ENCODE results near the gene GSTM3.
A peak's percentile ranks its signal among the peaks of the same experiment; 100 is the strongest.

Gene GSTM3

DNA sequence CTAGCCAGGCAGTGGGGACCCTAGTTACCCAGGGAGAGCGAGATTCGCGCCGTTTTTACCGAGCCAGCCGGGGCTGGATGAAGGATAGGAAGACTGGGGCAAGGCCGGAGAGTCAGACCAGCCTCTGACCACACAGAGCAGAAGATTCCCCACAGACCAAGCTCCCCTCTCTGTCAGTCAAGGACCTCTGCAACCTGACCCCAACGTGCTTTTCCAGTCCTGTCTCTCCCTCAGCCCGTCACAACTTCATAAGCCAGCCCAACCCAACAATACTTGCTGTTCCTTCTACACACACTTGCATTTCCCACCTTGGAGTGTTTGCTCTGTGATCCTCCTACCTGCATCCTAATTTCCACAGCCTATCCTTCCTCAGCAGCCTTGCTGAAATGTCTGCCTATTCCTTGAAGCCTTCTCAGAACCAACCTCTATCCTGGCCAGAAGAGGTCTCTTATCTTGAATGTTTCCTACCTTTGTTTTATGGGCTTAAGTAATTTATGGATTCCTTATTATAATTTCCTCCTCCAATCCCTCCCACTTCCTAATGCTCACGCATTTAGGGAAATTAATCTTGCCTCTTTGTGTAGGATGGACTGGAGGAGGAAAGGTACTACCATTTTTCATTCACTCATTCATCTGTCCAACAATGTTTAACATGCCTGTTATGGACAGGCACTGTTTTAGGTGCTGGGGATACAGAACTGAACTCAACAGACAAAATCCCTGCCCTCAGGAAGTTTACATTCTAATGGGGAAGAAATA is at the start of gene GSTM3:
Gene GSTM3 (minus strand): TSS at position 424 of the 759 bp plus-strand sequence. CDS start 751 bp downstream, outside the sequence.
- DNase-seq: no peak

DNA sequence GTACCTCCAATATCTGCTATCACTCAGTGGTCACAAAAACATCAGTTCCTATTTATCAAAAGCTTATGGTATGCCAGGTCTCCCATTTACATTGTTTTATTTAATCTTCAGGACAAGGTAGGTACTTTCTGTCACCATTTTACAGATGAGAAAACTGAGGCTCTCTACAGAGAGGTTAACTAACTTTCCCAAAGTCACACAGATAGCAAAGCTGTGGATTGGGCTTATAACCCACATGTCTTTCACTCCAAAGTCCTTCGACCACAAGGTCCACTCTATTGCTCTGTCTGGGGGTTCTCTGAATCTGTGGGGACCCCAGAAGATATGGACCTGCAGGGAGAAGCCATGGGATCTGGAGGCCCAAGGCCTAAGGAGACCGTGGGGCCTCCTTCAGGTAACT is 49.5 kb upstream of the GSTM3 start:
- no peak for DNase-seq

GRCh38 chr1:109789551-109790180 is 48.8 kb upstream of the GSTM3 start:
- peak; percentile 15 for DNase-seq

GRCh38 chr1:109788695-109789521 is 48.1 kb upstream of the GSTM3 start:
- DNase-seq: peak; percentile 31

- peak; percentile 79 for DNase-seq
Measured at GRCh38 chr1:109787845-109788601, 47.2 kb upstream of the GSTM3 start.

GRCh38 chr1:109787211-109787844 is 46.5 kb upstream of the GSTM3 start:
- DNase-seq: peak; percentile 16

GRCh38 chr1:109786531-109787021 is 45.7 kb upstream of the GSTM3 start:
- DNase-seq: peak; percentile 41

GRCh38 chr1:109786112-109786480 is 45.3 kb upstream of the GSTM3 start:
- peak; percentile 11 for DNase-seq

DNA sequence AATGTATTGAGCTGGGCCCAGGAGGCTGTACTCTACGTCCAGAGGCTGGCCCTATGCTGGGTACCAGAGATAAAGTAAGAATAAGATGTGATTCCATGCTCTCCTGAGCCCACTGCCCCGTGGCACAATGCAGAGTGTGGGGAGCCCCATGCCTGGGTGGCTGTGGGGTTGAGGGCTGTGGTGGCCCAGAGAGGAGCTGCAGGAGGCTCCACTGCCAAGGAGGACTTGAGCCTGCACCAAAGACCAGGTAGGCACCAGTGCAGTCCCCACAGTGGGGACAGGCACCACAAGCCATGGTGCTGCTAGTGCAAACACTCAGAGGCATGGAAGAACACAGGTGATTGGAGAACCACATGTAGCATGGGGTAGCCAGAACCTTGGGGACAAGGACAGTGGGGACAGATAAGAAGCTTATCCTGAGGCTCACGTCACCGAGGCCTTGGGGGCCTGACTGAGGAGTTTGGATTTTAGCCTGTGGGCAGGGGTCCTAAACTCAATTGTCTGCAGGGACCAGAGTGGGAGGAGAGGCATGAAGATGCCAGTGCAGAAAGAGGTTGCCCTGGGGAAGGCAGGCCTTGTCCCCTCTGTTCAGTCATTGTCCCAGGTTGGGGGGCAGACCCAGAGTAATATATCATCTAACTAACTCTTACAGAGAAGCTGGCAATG is 44.7 kb upstream of the GSTM3 start:
- DNase-seq: peak; percentile 16

GRCh38 chr1:109784551-109785252 is 43.9 kb upstream of the GSTM3 start:
- DNase-seq: peak; percentile 16

- no peak for DNase-seq
Measured at GRCh38 chr1:109783436-109783835, 42.6 kb upstream of the GSTM3 start.

DNA sequence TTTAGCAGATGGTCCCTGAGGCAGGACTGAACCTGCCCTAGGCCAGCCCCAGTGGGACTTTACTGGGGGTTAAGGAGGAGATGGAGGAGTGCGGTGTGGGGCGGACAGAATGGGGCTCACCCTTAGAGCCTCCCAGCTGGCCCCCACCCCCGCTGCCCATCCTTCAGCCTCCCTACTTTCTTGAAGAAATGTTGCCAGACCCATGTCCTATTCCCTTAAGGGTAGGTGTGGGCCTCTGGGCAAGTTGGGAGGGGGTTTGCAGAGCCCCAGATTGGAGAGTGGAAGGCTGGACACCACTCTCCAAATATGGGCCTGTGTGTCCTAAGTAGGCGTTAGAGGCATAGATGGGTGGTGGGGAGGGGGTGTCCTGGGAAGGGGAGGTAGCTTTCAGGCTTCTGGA is 42.1 kb upstream of the GSTM3 start:
- no peak for DNase-seq

GRCh38 chr1:109782514-109782913 is 41.7 kb upstream of the GSTM3 start:
- peak; percentile 55 for DNase-seq

DNA sequence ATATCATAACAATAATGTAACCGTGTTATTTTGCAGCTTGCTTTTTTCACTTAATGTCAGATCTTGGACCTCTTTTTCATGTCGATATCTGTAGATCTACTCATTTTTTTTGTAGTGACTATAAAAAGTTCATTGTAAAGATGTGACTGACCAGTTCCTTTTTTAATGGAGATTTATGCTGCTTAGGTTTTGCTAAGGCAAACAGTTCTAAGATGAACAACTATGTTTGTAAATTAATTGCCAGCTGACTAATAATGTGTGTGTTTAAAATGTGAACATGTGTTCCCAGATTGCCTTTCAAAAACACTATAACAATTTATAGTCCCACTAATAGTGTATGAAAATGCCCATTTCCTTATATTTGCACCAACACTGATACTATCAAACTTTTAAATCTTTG is 41.0 kb upstream of the GSTM3 start:
- no peak for DNase-seq

- no peak for DNase-seq
Measured at GRCh38 chr1:109780982-109781381, 40.1 kb upstream of the GSTM3 start.

DNA sequence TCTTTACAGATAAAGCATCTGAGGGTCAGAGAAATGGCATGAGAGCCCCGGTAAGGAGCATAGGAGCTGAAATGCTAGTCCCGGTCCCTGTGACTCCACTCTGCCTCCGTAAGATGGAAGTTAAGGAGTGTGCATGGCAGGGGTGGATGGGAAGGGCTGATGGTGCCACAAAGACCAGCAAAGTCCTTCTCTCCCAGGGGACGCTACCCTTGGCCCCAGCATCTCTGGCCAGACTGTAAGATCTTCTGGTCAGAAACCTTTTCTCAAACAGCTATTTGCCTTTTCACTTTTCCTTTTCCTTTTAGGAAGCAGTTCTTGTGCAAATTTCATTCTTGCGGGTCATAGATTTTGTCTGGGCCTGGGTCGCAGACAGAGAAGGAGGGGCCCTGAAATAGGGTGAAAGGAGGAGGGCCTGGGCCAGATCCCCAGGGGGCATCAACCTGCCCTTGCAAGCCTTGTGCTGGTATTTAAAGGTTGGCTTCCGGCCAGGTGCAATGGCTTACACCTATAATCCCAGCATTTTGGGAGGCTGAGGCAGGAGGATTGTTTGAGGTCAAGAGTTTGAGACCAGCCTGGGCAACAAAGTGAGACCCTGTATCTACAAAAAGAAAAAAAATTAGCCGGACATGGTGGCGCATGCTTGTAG is 37.3 kb upstream of the GSTM3 start:
- DNase-seq: peak; percentile 17

GRCh38 chr1:109777436-109777835 is 36.6 kb upstream of the GSTM3 start:
- peak; percentile 17 for DNase-seq

DNA sequence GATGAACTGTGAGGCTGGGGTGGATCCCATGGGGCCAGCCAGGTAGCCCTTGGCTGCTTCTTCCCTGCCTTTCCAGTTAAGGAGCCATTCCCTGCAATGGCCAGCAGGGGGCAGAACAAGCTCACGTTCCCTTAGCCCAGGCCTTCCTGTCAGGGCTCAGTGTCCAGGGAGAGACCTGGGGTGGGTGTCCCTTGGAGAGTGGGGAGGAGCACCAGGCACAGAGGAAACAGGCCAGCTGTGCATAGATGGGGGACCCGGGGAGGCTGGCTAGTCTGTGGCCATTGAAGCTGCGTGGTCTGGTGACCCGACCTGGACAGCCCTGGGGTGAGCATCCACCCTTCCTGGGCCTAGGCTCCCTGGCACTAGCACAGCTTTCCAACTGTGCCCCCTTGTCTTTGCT is 36.1 kb upstream of the GSTM3 start:
- DNase-seq: peak; percentile 88

DNA sequence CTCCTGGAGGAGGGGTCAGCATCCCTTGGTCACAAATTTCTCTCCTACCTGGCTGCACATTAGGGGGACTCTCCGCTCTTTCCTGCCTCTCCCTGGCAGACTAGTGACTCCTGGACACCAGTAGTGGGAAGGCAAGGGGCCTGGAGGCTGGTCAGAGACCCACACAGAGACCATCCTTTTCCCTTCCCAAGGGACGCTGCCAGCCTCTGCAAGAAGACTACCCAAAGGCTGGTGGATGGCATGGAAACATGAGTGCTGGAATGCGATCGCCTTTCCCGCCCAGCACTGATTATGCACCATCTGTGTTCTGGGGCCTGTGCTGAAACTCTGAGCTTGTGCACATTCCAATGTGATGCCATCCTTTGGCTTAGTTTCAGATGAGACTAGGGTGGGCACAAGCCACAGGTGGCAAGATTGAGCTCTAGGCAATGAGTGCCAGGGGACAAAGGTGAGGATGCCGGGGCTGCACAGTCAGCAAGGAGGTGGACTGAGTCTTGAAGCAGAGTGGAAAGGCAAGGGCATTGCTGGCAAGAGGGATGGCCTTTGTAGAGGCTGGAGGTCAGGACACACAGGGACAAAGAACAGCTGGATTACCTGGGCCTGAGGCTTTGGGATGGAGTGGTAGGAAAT is 35.5 kb upstream of the GSTM3 start:
- peak; percentile 26 for DNase-seq

DNA sequence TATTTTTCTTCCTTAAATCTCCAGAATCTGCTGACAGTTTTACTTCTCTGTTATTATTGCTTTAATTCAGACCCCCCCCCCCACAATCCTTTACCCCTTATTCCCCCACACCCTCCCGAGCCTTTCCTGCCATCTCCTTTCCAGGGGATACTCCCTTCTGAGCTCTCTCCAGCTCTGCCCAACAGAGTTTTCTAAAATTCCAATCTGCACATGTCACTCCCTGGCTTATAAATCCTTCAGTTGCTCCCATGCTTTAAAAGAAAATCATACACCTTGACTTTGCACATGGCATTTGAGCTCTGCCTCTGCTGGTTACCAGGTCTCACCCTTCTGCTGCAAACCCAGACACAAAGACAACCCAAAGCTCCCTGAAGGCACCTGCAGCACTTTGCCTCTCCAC is 34.6 kb upstream of the GSTM3 start:
- peak; percentile 18 for DNase-seq

All from femur (tissue), 1 donor.